T-helper 1 cell treated with Interleukin-12 subunit alpha and Interleukin-12 subunit beta and Interleukin-4 antibody, amounts not matched to agents 30 ng/mL and 1 ng/mL, for 36 hours (primary cell): ENCODE measurements around the gene TBC1D9. TPM values are rescaled to one million over a fixed set of nuclear protein-coding genes. Genes with fewer than 3 reads are reported as not detected.
"Not testable (repeated sequence)": the region's sequence is repeated elsewhere in the genome, so short reads cannot be mapped to it uniquely, and the experiment has no call there.

ENCODE experiments used
- intact Hi-C: fragments of 100-400 bp; cut with micrococcal nuclease; formaldehyde crosslinking; loops from one replicate; pipeline ENCODE4 v1.15.1; 2024
- total RNA-seq: library from RNA; stranded (reverse); gene quantifications from 2 replicates; pipeline ENCODE4 v1.2.3, GENCODE V29; 2022

The TBC1D9 gene
- total RNA-seq: 0.02 TPM in 1 of 2 replicates, not detected in the other

DNA sequence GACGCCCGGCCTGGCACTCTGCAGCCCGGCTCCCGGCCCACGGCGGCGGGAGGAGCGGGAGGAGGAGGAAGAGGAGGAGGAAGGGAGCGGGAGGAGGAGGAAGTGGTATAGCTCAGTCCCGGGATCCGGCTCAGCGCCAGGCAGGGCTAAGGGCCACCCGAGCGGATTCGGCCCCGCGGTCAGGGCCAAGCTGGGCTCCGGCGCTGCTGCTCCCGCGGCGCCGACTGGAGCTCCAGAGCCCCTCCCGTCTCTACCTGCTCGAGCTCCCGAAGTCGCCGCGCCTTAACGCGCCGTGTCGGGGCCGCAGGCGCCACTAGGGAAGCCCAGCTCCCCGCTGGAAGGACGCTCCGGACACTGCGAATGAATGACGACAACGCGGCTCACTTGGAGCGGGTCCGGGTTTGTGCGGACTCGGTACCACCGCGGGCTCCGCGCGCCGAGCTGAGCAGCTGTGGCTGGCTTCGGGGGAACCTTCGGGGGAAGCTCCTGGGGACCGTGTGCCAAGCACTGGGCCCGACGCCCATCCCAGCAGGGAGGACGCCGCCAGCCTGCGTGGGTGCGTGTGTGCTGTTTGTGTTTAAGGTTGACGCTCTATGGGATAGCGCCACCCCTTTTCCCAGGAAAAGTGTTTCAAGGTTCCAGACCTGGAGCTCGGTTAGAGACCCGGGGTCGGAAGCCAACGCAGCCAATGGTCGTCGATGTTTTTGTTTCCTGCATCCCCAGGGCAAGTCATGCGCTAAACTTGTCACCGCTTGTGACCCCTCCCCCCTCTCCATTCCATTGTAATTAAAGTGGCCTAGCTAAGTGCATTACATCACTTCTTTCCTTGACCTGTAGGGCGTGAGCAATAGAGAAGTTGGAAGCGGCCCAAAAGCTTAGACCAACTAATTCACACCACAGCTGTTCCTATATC, at the start of gene TBC1D9:
TSS of gene TBC1D9 (minus strand) at position 67 of the 913 bp plus-strand sequence. CDS start 340 bp downstream, outside the sequence.
- intact Hi-C loops: no loop called here

DNA sequence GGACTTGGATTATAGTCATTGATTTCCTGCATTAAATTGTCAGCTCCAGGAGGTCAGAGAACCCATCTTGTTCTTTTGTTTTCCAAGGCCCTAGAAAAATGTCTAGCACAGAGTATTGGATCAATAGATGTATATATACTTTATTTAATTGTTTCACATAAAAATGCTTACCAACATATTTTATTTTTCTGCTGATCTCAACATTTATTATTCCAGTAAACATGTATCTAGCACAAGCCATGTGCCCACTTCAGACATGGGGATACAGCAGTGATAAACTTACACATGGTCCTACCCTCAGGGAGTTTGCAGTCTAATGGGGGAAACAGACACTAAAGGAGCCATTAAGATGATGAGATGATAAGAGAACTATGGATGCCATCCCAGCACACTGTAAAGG, 49.1 kb upstream of the TBC1D9 start:
- intact Hi-C loops: no loop called here

DNA sequence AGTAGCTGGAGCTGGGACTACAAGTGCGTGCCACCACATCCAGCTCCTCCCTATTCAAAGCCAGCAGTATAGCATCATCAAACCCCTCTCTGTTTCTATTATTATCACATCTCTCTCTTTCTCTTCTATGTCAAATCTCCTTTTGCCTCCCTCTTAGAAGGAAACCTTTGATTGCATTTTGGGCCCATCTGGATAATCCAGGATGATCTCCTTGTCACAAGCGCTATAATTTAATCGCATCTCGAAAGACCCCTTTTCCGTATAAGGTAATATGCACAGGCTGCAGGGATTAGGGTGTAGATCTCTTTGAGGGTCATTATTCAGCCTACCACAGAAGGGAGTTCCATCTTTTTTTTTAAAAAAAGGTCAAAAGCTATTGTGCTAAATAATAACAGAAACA, 46.4 kb upstream of the TBC1D9 start:
- intact Hi-C loops: no loop called here

DNA sequence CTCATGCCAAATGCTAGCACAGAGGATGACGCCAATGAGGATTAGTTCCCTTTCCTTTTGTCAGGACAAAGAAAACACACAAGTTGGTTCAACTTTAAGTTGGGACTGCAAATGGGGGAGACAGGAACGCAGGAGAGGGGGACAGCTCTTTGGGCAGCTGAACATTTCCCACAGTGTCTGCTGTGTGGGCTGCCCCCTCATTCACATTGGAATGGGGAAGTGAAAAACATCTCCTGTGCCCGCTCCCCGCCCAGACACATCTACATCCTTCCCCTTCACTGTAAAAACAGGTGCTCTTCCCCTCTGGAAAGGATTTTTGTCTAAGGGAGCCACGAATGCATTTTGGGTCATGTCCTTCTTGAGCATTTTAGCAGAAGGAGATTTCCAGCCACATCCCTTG, 44.5 kb upstream of the TBC1D9 start:
- intact Hi-C loops: no loop called here

DNA sequence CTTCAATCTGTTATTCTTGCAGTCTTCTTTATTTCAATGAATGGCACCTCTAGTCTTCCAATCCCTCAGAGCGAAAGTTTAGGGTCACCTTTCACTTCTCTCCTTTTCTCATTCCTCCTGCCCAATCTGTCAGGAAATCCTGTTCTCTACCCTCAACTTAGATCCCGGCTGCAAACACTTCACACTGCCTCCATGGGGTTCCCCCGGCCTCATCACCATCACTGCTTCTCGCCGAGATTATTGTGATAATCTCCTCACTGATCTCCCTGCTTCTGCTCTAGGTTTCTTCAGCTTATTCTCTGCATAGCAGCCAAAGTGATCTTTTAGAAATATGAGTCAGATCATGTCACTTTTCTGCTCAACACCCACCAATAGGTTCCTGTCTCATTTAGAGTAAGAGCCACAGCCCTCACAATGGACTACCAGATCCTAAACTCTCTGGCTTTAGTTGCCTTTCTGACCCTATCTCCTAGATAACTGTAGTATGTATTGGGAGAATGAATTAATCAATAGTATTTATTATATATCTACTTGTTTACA, 43.6 kb upstream of the TBC1D9 start:
- intact Hi-C loops: no loop called here

DNA sequence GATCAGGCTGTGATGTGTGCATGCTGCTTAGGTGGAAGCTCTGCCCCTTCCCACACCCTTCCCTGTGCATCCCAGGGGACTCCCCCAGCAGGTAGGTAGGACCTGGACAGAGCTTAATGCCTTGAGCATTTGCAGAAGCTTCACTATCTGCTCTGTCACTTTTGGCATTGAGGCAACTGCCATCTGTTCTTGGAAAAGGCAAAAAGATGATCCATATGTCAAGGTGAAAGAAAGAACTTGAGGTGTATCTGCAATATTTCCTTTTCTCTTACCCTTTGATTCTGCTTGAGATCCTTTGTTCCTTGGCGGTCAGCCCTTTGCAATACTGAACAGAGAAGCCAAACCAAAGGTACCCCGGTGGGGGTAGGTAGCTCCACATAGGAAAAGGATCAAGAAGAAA, 37.1 kb upstream of the TBC1D9 start:
- intact Hi-C loops: no loop called here

DNA sequence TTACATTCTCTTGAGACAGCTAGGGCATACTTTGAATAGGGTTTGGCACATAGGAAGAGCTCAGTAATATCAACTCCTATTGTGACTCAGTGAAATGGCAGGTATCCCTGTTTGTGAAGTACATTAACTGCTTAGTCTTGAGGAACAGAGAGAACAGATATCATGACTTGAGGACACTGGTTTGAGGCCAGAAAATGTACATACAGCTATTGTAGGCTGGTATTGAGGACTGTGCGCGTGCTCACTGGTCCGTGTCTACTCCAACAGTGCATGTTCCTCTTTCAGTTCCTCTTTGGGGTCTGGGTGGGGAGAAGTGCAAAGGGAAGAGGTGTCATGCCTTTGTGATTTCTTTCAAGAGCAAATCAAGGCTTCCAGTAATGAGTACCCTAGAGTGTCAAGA, 34.6 kb upstream of the TBC1D9 start:
- intact Hi-C loops: no loop called here

DNA sequence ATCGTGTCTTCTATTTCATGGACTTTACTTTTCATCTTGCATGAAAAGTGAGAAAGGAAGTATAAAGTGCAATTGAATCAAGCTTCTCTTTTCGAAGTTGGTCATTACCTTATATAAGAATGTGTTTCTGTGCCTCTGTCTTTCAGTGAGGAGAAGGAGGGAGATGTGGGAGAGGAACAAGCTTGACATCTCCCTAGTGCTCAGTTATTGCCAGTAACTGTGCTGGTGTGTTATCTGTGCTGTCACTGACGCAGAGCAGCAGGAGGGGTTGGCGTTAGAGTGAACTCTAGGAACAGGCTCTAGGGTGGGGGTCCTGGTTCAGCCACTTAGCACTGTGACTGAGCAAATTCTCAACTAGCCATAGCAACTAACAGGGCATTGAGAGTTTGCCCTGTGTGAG, 34.0 kb upstream of the TBC1D9 start:
- intact Hi-C loops: no loop called here

DNA sequence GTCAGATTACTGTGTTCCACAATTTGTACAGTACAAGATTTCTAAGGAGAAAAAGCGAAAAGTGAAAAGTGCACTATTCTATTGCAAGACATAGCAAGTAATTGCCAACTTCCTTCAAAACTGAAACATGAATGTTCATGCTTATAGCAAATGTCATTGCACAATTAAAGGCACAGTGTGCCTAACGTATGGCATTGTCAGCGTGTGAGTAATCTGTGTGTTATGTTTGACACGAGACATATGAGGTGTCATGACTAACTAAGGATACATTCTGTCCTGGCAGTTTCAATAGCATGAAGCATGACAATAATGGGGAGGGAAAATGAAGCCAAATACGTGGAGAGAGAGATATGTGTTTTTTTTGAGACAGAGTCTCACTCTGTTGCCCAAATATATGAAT, 33.6 kb upstream of the TBC1D9 start:
- intact Hi-C loops: no loop called here

DNA sequence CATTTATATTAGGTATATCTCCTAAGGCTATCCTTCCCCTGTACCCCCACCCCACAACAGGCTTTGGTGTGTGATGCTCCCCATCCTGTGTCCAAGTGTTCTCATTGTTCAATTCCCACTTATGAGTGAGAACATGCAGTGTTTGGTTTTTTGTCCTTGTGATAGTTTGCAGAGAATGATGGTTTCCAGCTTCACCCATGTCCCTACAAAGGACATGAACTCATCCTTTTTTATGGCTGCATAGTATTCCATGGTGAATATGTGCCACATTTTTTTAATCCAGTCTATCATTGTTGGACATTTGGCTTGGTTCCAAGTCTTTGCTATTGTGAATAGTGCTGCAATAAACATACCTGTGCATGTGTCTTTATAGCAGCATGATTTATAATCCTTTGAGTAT, 26.6 kb upstream of the TBC1D9 start:
- intact Hi-C loops: not testable (repeated sequence)

DNA sequence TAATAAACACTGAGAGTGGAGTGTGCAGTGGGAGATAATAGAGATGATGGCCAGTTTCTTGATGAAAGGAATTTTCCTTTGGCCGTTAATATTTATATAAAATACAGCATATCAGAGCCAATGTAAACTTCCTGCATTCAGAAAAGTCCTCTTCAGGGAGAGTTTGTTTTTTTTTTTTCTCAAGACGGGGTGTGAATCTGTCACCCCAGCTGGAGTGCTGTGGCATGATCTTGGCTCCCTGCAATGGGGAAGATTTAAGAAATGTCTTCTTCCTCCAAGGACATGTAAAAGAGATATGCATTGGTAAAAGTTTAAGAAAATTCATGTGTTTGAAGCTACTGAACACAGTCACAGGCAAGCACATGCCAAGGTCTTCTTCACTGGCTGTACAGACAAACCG, 25.4 kb upstream of the TBC1D9 start:
- intact Hi-C loops: no loop called here

DNA sequence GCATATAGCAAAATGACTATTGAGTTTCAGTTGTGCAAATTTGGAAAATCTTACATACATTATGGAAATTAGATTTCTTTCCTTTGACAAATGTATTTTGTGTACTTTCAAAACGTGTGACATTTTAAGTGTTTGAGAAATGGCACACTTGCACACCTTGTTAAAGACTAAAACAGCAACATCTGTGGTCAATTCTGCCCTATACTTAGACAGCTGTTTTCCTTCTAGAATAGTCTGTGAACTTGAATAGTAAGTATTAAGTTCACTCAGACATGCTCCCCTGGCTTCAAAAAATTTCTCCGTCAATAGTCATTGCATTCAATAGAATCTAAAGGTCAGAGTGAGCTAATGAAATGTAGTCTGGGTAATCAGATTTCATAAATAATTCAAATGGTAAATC, 21.7 kb upstream of the TBC1D9 start:
- intact Hi-C loops: no loop called here

DNA sequence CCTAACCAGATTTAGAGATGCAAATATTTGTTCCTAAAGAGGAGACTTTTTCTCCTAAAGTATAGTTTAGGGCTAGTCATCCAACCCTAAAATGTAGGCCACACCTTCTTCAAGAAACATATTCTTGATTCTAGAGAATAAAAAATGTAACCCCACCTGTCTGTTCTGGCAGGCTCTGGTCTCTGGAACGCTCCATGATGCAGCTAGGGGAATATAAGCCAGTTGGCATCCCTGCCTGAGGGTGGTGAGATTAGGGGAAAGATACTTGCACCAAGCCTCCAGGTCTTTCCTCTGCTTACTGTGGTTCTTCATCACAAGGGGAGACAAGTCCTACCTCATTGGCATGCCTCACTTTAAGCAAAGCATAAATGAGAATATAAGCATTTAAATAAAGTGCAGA, 21.2 kb upstream of the TBC1D9 start:
- intact Hi-C loops: no loop called here

DNA sequence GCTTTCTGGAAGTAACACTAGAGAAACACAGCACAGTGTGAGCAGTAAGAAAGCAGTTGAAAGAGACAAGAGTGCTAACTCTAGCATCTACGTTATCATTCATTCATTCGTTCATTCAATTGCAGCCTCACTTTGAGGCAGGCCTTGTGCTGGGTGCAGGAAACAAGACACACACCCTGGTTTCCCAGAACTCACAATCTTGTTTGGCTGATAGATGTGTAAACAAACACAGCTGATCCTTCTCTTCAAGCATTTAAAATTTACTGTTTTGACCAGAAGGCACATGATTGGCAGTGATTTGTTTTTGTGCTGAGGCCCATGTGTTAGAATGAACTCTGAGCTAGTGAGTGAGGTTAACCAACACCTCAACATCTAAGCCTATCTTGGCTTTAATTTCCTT, 20.4 kb upstream of the TBC1D9 start:
- intact Hi-C loops: no loop called here

DNA sequence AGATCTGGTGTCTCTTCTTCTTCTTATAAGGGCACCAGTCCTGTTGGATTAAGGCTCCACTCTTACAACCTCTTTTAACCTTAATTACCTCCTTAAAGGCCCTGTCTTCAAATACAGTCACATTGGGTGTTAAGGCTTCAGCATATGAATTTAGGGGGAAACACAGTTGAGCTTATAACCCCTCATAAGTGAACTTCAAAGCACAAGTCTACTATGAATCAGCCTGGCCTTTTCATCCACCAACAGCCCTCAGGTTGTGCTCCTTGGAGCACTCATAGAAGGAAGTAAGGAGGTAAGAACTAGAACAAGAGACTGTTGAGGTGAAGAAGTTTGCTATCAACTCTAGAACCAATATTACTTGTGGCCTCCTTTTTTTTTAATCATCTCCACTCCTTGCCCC, 18.8 kb upstream of the TBC1D9 start:
- intact Hi-C loops: no loop called here

DNA sequence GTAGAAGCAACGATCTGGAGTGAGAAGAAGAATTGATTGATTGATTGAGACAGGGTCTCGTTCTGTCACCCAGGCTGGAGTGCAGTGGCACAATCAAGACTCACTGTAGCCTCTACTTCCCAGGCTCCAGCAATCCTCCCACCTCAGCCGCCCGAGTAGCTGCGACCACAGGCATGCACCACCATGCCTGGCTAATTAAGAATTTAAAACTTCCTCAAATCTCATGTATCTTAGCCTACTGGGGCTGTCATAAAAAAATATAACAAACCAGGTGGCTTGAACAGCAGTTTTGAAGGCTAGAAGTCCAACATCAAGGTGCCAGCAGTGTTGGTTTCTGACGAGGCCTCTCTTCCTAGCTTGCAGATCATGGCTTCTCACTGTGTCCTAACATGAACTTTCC, 18.3 kb upstream of the TBC1D9 start:
- intact Hi-C loops: no loop called here

DNA sequence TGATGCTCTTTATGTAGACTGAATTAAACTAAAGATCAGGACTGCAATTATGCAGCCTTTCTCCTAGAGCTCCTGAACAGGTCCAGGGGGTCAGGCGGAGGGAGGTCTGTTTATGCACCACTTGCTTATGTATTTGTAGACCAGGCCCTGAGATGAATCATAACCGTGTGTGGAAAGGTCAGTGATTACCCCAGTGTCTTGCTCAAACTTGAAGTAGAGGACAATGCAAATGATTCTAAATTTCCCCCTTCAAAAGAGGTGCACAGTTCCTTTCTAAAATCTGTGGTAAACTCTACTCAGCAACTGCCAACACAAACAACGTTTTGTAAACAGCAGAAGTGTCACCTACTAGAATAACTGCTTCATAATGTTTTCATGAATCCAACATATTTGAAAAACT, 13.0 kb upstream of the TBC1D9 start:
- intact Hi-C loops: no loop called here

DNA sequence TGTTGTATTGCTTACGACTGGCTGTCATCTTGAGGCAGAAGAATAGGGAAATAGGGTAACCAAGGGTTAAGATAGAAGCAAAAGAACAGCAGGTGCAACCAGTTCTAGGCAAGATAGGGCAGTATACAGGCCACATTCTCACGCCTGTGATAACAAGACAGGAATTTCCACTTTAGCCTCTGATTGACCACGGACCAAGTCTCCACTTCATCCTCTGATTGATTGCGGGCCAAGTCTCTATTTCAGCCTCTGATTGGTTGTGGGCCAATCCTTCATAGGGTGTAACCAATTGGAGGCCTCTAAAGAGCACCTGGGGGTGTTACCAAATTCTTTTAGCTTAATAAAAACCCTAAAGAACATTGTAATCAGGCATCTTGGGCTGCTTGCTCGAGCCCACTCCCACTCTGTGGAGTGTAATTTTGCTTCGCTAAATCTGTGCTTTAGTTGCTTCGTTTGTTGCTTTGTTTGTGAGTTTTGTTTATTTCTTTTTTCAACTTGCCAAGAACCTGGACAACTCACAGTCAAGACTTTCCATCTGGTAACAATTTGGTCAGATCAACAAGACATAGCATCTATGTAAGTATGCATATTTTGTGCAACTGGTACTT, 8.7 kb upstream of the TBC1D9 start:
- intact Hi-C loops: no loop called here

DNA sequence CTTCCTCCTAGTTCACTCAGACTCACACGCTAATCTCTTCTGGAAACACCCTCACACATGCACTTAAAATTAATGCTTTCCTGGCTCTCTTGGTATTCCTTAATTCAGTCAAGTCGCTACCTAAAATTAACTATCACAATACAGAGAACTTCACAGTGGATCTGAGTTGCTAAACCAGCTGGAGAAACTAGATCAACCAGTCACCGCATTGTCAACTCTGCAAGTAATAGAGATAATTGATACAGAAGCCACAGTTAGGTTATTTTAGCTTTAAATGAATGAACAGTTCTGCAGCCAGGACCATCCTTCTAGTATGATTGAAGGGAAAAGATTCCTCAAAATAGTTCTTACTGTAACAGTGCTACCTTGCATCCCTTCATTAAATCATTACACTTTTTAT, 6.0 kb upstream of the TBC1D9 start:
- intact Hi-C loops: no loop called here

DNA sequence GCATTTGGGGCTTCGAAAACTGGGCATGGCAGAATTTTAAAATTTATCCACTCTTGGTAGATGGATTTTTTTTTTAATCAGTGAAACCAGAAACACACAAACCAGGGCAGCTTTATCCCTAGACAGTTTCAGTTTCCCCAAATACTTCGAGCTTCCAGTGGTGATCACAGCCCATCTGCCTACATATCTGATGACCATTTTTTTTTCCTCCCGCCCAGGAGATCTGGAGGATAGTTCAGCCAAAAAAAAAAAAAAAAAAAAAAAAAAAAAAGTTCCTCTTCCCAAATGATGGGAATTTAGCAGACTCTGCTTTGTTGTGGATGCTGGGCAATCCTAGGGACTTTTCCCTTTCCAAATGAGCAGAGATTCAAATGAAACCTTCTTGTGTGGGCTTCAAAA, 1.0 kb upstream of the TBC1D9 start:
- intact Hi-C loops: no loop called here

DNA sequence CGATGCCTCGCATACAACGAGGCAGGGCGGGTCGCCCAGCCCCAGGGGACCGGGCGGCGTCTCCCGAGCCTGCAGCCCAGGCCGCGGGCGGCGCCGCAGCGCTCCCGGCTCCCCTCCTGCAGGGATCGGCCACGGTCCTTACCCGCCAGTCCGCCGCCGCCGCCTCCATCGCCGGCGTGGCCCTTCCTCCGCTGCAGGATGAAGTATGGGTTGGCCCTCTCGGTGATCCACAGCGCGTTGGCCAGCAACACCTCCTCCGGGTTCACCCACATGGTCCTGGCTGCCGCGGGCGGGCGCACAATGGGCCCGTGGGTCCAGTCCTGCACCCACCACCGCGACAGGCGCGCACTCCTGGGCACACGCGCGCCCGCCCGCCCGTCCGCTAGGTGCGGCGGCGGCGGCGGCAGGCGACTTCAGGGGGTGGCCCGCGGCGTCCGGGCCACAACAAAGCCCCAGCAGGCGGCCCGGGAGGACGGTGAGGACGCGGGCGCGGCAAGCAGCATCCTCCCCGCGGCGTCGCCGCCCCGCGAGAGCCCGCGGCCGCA, 339 bp downstream of the TBC1D9 start:
- intact Hi-C loops: no loop called here
